Measurements from ENCODE around the gene WNT2.

Gene WNT2

GRCh38 chr7:117285826-117286225 lies 37.0 kb downstream of the WNT2 start:
- TF ChIP-seq FOXP2 (optimal IDR thresholded peaks at IDR 0.05; ENCODE audit: control extremely low read depth, extremely low read length, insufficient read depth), result no peak
- TF ChIP-seq POLR2AphosphoS5 (IDR thresholded peaks at IDR 0.05; ENCODE audit: borderline replicate concordance, low read depth, low read length), result no peak
- TF ChIP-seq EZH2 (IDR thresholded peaks at IDR 0.05), result no peak
- Histone ChIP-seq H3K9ac (ENCODE audit: insufficient read length) (no peak overlapping the region), H3K9me3 (ENCODE audit: low read depth, low read length) (no peaks in the 10 kb centered on the region), H3K36me3 (ENCODE audit: insufficient read depth, low read length) (no peaks in the 10 kb centered on the region), H3K4me3 (no peak overlapping the region), H3K27ac (no peak overlapping the region)
- no peak for DNase-seq (ENCODE audit: low read depth, low spot score)

- Histone ChIP-seq H3K4me3 (no peak overlapping the region), H3K36me3 (ENCODE audit: insufficient read depth, low read length) (no peaks in the 10 kb centered on the region), H3K9me3 (ENCODE audit: low read depth, low read length) (no peaks in the 10 kb centered on the region), H3K9ac (ENCODE audit: insufficient read length) (no peak overlapping the region), H3K27ac (no peak overlapping the region)
- no peak for TF ChIP-seq EZH2 (IDR thresholded peaks at IDR 0.05)
- no peak for DNase-seq (ENCODE audit: low read depth, low spot score)
Observed at GRCh38 chr7:117284692-117285091, 38.2 kb downstream of the WNT2 start.

GRCh38 chr7:117283779-117284178 lies 39.1 kb downstream of the WNT2 start:
- TF ChIP-seq POLR2AphosphoS5 (IDR thresholded peaks at IDR 0.05; ENCODE audit: borderline replicate concordance, low read depth, low read length), result no peak
- no peak for TF ChIP-seq FOXP2 (optimal IDR thresholded peaks at IDR 0.05; ENCODE audit: control extremely low read depth, extremely low read length, insufficient read depth)
- TF ChIP-seq EZH2 (IDR thresholded peaks at IDR 0.05), result no peak

GRCh38 chr7:117283371-117283770 lies 39.5 kb downstream of the WNT2 start:
- H3K9ac ChIP-seq (ENCODE audit: insufficient read length), result no peak overlapping the region
- no peak overlapping the region for H3K27ac ChIP-seq
- TF ChIP-seq POLR2AphosphoS5 (IDR thresholded peaks at IDR 0.05; ENCODE audit: borderline replicate concordance, low read depth, low read length) (no peak), EZH2 (IDR thresholded peaks at IDR 0.05) (no peak), FOXP2 (optimal IDR thresholded peaks at IDR 0.05; ENCODE audit: control extremely low read depth, extremely low read length, insufficient read depth) (no peak)
- H3K36me3 ChIP-seq (ENCODE audit: insufficient read depth, low read length), result no peaks in the 10 kb centered on the region
- H3K4me3 ChIP-seq, result no peak overlapping the region
- no peaks in the 10 kb centered on the region for H3K9me3 ChIP-seq (ENCODE audit: low read depth, low read length)
- no peak for DNase-seq (ENCODE audit: low read depth, low spot score)

More at GRCh38 chr7:117283779-117284178, 39.1 kb downstream of the WNT2 start:
- Histone ChIP-seq H3K9me3 (ENCODE audit: low read depth, low read length) (no peaks in the 10 kb centered on the region), H3K36me3 (ENCODE audit: insufficient read depth, low read length) (no peaks in the 10 kb centered on the region), H3K9ac (ENCODE audit: insufficient read length) (no peak overlapping the region), H3K4me3 (no peak overlapping the region), H3K27ac (no peak overlapping the region)
- DNase-seq (ENCODE audit: low read depth, low spot score), result no peak

- no peaks in the 10 kb centered on the region for H3K36me3 ChIP-seq (ENCODE audit: insufficient read depth, low read length)
- H3K9me3 ChIP-seq (ENCODE audit: low read depth, low read length), result no peaks in the 10 kb centered on the region
- no peak overlapping the region for H3K9ac ChIP-seq (ENCODE audit: insufficient read length)
- no peak for DNase-seq (ENCODE audit: low read depth, low spot score)
- H3K4me3 ChIP-seq, result no peak overlapping the region
- no peak for TF ChIP-seq POLR2AphosphoS5 (IDR thresholded peaks at IDR 0.05; ENCODE audit: borderline replicate concordance, low read depth, low read length)
- TF ChIP-seq FOXP2 (optimal IDR thresholded peaks at IDR 0.05; ENCODE audit: control extremely low read depth, extremely low read length, insufficient read depth), result no peak
- no peak for TF ChIP-seq EZH2 (IDR thresholded peaks at IDR 0.05)
- no peak overlapping the region for H3K27ac ChIP-seq
Observed at GRCh38 chr7:117282239-117282812, 40.5 kb downstream of the WNT2 start.

- H3K9me3 ChIP-seq (ENCODE audit: low read depth, low read length), result no peaks in the 10 kb centered on the region
- TF ChIP-seq POLR2AphosphoS5 (IDR thresholded peaks at IDR 0.05; ENCODE audit: borderline replicate concordance, low read depth, low read length) (no peak), FOXP2 (optimal IDR thresholded peaks at IDR 0.05; ENCODE audit: control extremely low read depth, extremely low read length, insufficient read depth) (no peak), EZH2 (IDR thresholded peaks at IDR 0.05) (no peak)
- H3K4me3 ChIP-seq, result no peak overlapping the region
- H3K36me3 ChIP-seq (ENCODE audit: insufficient read depth, low read length), result no peaks in the 10 kb centered on the region
- no peak overlapping the region for H3K9ac ChIP-seq (ENCODE audit: insufficient read length)
- no peak overlapping the region for H3K27ac ChIP-seq
- no peak for DNase-seq (ENCODE audit: low read depth, low spot score)
Observed at GRCh38 chr7:117281562-117281961, 41.3 kb downstream of the WNT2 start.

- TF ChIP-seq FOXP2 (optimal IDR thresholded peaks at IDR 0.05; ENCODE audit: control extremely low read depth, extremely low read length, insufficient read depth) (no peak), POLR2AphosphoS5 (IDR thresholded peaks at IDR 0.05; ENCODE audit: borderline replicate concordance, low read depth, low read length) (no peak), EZH2 (IDR thresholded peaks at IDR 0.05) (no peak)
- Histone ChIP-seq H3K27ac (no peak overlapping the region), H3K9me3 (ENCODE audit: low read depth, low read length) (no peaks in the 10 kb centered on the region), H3K36me3 (ENCODE audit: insufficient read depth, low read length) (no peaks in the 10 kb centered on the region), H3K9ac (ENCODE audit: insufficient read length) (no peak overlapping the region), H3K4me3 (no peak overlapping the region)
- DNase-seq (ENCODE audit: low read depth, low spot score), result no peak
Observed at GRCh38 chr7:117279931-117280557, 42.8 kb downstream of the WNT2 start.

- Histone ChIP-seq H3K9ac (ENCODE audit: insufficient read length) (no peak overlapping the region), H3K27ac (no peak overlapping the region), H3K9me3 (ENCODE audit: low read depth, low read length) (no peaks in the 10 kb centered on the region), H3K36me3 (ENCODE audit: insufficient read depth, low read length) (no peaks in the 10 kb centered on the region), H3K4me3 (no peak overlapping the region)
- TF ChIP-seq POLR2AphosphoS5 (IDR thresholded peaks at IDR 0.05; ENCODE audit: borderline replicate concordance, low read depth, low read length) (no peak), FOXP2 (optimal IDR thresholded peaks at IDR 0.05; ENCODE audit: control extremely low read depth, extremely low read length, insufficient read depth) (no peak), EZH2 (IDR thresholded peaks at IDR 0.05) (no peak)
- DNase-seq (ENCODE audit: low read depth, low spot score), result no peak
Observed at GRCh38 chr7:117279203-117279602, 43.7 kb downstream of the WNT2 start.

- no peak for DNase-seq (ENCODE audit: low read depth, low spot score)
- H3K36me3 ChIP-seq (ENCODE audit: insufficient read depth, low read length), result no peaks in the 10 kb centered on the region
- no peak overlapping the region for H3K4me3 ChIP-seq
- H3K9ac ChIP-seq (ENCODE audit: insufficient read length), result no peak overlapping the region
- no peaks in the 10 kb centered on the region for H3K9me3 ChIP-seq (ENCODE audit: low read depth, low read length)
- TF ChIP-seq FOXP2 (optimal IDR thresholded peaks at IDR 0.05; ENCODE audit: control extremely low read depth, extremely low read length, insufficient read depth) (no peak), EZH2 (IDR thresholded peaks at IDR 0.05) (no peak), POLR2AphosphoS5 (IDR thresholded peaks at IDR 0.05; ENCODE audit: borderline replicate concordance, low read depth, low read length) (no peak)
- no peak overlapping the region for H3K27ac ChIP-seq
Observed at GRCh38 chr7:117278040-117278439, 44.8 kb downstream of the WNT2 start.
